GM20000 (cell line): ENCODE data around the gene ALX4.

Source experiments
- DNase-seq: peaks from one replicate; pipeline ENCODE4 v3.0.0; 2012; ENCODE audit warnings: low spot score
- CTCF ChIP-seq: IDR thresholded peaks from 2 replicates; pipeline ENCODE4 v1.5.1; 2012; ENCODE audit warnings: mild to moderate bottlenecking, control low read depth; ENCODE audit errors: extremely low read depth, missing control alignments

Gene ALX4

GRCh38 chr11:44308923-44309477 lies 939 bp downstream of the ALX4 start:
- TF ChIP-seq CTCF: no peak
- DNase-seq: peak; percentile 41

GRCh38 chr11:44308256-44308922 lies 1.6 kb downstream of the ALX4 start:
- DNase-seq: peak; percentile 34

GRCh38 chr11:44307340-44308099 lies 2.4 kb downstream of the ALX4 start:
- no peak for TF ChIP-seq CTCF
- peak; percentile 36 for DNase-seq

More at GRCh38 chr11:44308256-44308922, 1.6 kb downstream of the ALX4 start:
- no peak for TF ChIP-seq CTCF

- no peak for TF ChIP-seq CTCF
- DNase-seq: peak; percentile 38
Observed at GRCh38 chr11:44306918-44307244, 3.1 kb downstream of the ALX4 start.

GRCh38 chr11:44306052-44306917 lies 3.7 kb downstream of the ALX4 start:
- DNase-seq: peak; percentile 45
- TF ChIP-seq CTCF: no peak

- DNase-seq: peak; percentile 62
- no peak for TF ChIP-seq CTCF
Observed at GRCh38 chr11:44305470-44306051, 4.4 kb downstream of the ALX4 start.
